ENCODE data around the gene SMPDL3B. TPM values are rescaled to one million over a fixed set of nuclear protein-coding genes. Genes with fewer than 3 reads are reported as not detected.

The SMPDL3B gene
- total RNA-seq, 3 donors from 2014 or later (not counting 1 experiment from before 2014, with no cell fraction given) = 0.24 to 0.88 (median 0.75) TPM

DNA sequence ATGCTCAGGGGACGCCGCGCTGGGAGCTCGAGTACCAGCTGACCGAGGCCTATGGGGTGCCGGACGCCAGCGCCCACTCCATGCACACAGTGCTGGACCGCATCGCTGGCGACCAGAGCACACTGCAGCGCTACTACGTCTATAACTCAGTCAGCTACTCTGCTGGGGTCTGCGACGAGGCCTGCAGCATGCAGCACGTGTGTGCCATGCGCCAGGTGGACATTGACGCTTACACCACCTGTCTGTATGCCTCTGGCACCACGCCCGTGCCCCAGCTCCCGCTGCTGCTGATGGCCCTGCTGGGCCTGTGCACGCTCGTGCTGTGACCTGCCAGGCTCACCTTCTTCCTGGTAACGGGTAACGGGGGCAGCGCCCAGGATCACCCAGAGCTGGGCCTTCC lies 23.7 kb downstream of the SMPDL3B start:
- Mint-ChIP-seq H3K27ac (no peak overlapping the region), H3K36me3 (no peaks in the 10 kb centered on the region), H3K4me3 (peak overlapping the region; percentile 35), H3K27me3 (ENCODE audit: low read depth in 2 of 2) (no peaks in the 10 kb centered on the region), H3K4me1 (peaks cover 12 to 28% of the 10 kb centered on the region in 2 donors), H3K9me3 (no peaks in the 10 kb centered on the region)
- peaks cover 30% of the 10 kb centered on the region for H3K4me1 ChIP-seq (ENCODE audit: control insufficient read depth, insufficient read depth, low read length)
- H3K9me3 ChIP-seq (ENCODE audit: control insufficient read depth, insufficient read depth, low read length) = no peaks in the 10 kb centered on the region
- intact Hi-C loops (cut with micrococcal nuclease) = loop anchor here (5.0 kb wide), 1 partner anchor 61 kb away; no protein-coding TSS in a partner anchor
- no peaks in the 10 kb centered on the region for H3K27me3 ChIP-seq (ENCODE audit: control insufficient read depth, insufficient read depth, low read length)
- no peak overlapping the region for H3K4me3 ChIP-seq (ENCODE audit: low read length)
- peaks cover 2% of the 10 kb centered on the region for H3K36me3 ChIP-seq (ENCODE audit: control insufficient read depth, insufficient read depth, low read length)
- ATAC-seq = no peak
- H3K27ac ChIP-seq (ENCODE audit: low read length) = no peak overlapping the region
- WGBS (ENCODE audit: insufficient coverage) = 97% methylated on average over 26 of the region's 26 CpGs
- DNase-seq = no peak
- TF ChIP-seq, protein P1, sequence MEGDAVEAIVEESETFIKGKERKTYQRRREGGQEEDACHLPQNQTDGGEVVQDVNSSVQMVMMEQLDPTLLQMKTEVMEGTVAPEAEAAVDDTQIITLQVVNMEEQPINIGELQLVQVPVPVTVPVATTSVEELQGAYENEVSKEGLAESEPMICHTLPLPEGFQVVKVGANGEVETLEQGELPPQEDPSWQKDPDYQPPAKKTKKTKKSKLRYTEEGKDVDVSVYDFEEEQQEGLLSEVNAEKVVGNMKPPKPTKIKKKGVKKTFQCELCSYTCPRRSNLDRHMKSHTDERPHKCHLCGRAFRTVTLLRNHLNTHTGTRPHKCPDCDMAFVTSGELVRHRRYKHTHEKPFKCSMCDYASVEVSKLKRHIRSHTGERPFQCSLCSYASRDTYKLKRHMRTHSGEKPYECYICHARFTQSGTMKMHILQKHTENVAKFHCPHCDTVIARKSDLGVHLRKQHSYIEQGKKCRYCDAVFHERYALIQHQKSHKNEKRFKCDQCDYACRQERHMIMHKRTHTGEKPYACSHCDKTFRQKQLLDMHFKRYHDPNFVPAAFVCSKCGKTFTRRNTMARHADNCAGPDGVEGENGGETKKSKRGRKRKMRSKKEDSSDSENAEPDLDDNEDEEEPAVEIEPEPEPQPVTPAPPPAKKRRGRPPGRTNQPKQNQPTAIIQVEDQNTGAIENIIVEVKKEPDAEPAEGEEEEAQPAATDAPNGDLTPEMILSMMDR (IDR thresholded peaks at IDR 0.05) = no peak

DNA sequence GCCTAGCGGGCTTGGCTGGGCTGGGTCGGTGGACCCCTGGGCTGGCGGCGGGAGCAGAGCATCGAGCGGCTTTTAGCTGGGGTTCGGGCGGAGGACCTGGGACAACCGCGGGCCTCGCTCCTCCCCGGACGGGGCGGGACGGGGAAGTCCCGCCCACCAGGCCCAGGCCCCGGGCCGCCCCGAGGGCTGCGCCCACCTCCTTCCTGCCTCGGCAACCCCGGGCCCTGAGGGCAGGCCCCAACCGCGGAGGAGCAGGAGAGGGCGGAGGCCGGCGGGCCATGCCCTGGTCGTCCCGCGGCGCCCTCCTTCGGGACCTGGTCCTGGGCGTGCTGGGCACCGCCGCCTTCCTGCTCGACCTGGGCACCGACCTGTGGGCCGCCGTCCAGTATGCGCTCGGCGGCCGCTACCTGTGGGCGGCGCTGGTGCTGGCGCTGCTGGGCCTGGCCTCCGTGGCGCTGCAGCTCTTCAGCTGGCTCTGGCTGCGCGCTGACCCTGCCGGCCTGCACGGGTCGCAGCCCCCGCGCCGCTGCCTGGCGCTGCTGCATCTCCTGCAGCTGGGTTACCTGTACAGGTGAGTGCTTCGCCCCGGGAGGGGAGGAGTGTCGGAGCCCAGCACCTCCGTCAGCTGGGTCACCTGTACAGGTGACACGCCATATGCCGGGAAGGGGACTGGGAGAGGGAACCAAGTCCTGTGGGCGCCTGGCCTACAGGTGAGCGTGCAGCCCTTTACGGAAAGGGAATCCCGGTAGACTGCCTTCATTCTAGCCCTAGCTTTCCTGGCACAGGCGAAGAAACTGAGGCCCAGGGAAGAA lies 25.2 kb downstream of the SMPDL3B start, which contains the start of gene XKR8:
TSS of gene XKR8 (plus strand) at position 182 of the 812 bp plus-strand sequence. CDS start at position 279, 97 bp downstream.
- peaks cover 12 to 28% of the 10 kb centered on the region in 2 donors for H3K4me1 Mint-ChIP-seq
- peak within 1 kb of the TSS; percentile 86 for H3K4me3 Mint-ChIP-seq
- H3K36me3 Mint-ChIP-seq = no peaks in the 10 kb centered on the region
- intact Hi-C loops (cut with micrococcal nuclease) = loop anchor here (5.0 kb wide), 1 partner anchor 63 kb away; no protein-coding TSS in a partner anchor
- TF ChIP-seq, protein P1 (IDR thresholded peaks at IDR 0.05) = peak; percentile 52
- H3K36me3 ChIP-seq (ENCODE audit: control insufficient read depth, insufficient read depth, low read length) = peaks cover 9% of the 10 kb centered on the region
- no peaks in the 10 kb centered on the region for H3K27me3 ChIP-seq (ENCODE audit: control insufficient read depth, insufficient read depth, low read length)
- H3K27ac Mint-ChIP-seq = peak within 1 kb of the TSS; percentile 77 to 80
- no peaks in the 10 kb centered on the region for H3K27me3 Mint-ChIP-seq (ENCODE audit: low read depth in 2 of 2)
- DNase-seq (peak; percentile 81 to 92), ATAC-seq (peak; percentile 98 to 99 (median 98))
- H3K4me3 ChIP-seq (ENCODE audit: low read length) = peak within 1 kb of the TSS; percentile 83
- no peaks in the 10 kb centered on the region for H3K9me3 ChIP-seq (ENCODE audit: control insufficient read depth, insufficient read depth, low read length)
- WGBS (ENCODE audit: insufficient coverage) = 3% methylated on average over 68 of the region's 68 CpGs
- peak within 1 kb of the TSS; percentile 76 for H3K27ac ChIP-seq (ENCODE audit: low read length)
- H3K9me3 Mint-ChIP-seq = no peaks in the 10 kb centered on the region
- H3K4me1 ChIP-seq (ENCODE audit: control insufficient read depth, insufficient read depth, low read length) = peaks cover 30% of the 10 kb centered on the region

DNA sequence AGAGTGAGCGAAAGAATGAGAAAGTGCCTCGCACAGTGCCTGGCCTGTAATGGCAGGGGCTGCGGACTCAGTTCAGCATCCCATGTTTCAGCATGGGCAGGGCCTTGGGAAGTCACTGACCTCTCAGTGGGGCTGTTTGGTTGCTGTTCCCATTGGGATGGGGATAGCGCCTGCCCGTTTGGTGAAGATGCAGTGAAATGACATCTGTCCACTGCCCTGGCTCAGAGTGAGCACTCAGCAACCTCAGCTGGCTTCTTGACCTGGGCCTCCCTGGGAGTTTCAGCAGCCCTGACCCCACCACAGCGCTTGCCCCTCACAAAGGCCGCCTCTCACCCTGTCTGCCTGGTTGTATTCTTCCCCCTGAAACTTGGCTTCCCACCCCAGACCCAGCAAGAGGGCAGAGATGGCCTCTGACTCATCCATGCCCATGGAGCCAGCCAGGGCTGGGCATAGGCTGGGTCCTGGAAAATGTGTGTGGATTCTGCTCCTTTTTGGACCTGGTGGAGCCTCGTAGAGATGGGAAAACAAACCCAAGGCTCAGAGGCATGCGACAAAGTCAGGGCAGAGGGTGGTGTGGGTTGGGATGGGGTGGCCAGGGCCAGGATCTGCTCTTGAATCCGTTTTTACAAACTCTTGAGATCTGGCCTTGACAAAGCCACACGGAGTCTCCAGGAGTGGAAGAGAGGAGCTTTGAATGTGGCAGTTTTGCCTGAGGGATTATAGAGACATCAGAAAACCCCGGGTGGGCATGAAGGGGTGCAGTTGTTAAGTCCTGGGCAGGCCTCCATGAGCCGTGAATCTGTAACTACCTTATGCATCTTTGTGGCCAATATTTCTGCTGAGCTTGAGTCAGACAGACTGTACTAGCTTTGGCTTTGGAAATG lies 26.2 kb downstream of the SMPDL3B start:
- no peak for DNase-seq
- H3K27ac Mint-ChIP-seq = peak overlapping the region; percentile 70 to 80
- H3K9me3 ChIP-seq (ENCODE audit: control insufficient read depth, insufficient read depth, low read length) = no peaks in the 10 kb centered on the region
- H3K4me3 Mint-ChIP-seq = peak overlapping the region; percentile 86
- H3K4me1 ChIP-seq (ENCODE audit: control insufficient read depth, insufficient read depth, low read length) = peaks cover 30% of the 10 kb centered on the region
- H3K36me3 Mint-ChIP-seq = no peaks in the 10 kb centered on the region
- H3K27me3 Mint-ChIP-seq (ENCODE audit: low read depth in 2 of 2) = no peaks in the 10 kb centered on the region
- H3K4me1 Mint-ChIP-seq = peaks cover 12 to 28% of the 10 kb centered on the region in 2 donors
- peak overlapping the region; percentile 46 for H3K27ac ChIP-seq (ENCODE audit: low read length)
- peaks cover 17% of the 10 kb centered on the region for H3K36me3 ChIP-seq (ENCODE audit: control insufficient read depth, insufficient read depth, low read length)
- H3K9me3 Mint-ChIP-seq = no peaks in the 10 kb centered on the region
- TF ChIP-seq, protein P1 (IDR thresholded peaks at IDR 0.05) = no peak
- no peak for ATAC-seq
- peak overlapping the region; percentile 83 for H3K4me3 ChIP-seq (ENCODE audit: low read length)
- intact Hi-C loops (cut with micrococcal nuclease) = no loop called here
- WGBS (ENCODE audit: insufficient coverage) = 85% methylated on average over 13 of the region's 13 CpGs
- no peaks in the 10 kb centered on the region for H3K27me3 ChIP-seq (ENCODE audit: control insufficient read depth, insufficient read depth, low read length)
